Upper lobe of left lung (tissue), 6 donors: ENCODE data around the gene OSBPL7. TPM values are rescaled to one million over a fixed set of nuclear protein-coding genes. Genes with fewer than 3 reads are reported as not detected.
A peak's percentile ranks its signal among the peaks of the same experiment; 100 is the strongest.

Source experiments
- ATAC-seq, 2 donors: fragments of 200-7000 bp; cut with Tn5 transposase; one replicate each; pipeline ENCODE4 v1.9.1; 2022; ENCODE audit warnings: mild to moderate bottlenecking in 2 of 2, moderate library complexity in 2 of 2; ENCODE audit not compliant: low FRiP score in 2 of 2
- DNase-seq, 2 donors: peaks; one replicate each; pipeline ENCODE4 v3.0.0-alpha.2; 2019 to 2020
- H3K27ac ChIP-seq, 4 donors: fragments of 200-600 bp; sonication (generic); one replicate each; pipeline ENCODE4 v1.5.1; 2016 to 2019
- H3K27me3 ChIP-seq, 4 donors: fragments of 200-600 bp; sonication (generic); one replicate each; pipeline ENCODE4 v1.5.1; 2017 to 2019
- H3K36me3 ChIP-seq, 4 donors: fragments of 200-600 bp; sonication (generic); one replicate each; pipeline ENCODE4 v1.5.1; 2016 to 2019
- H3K4me1 ChIP-seq, 4 donors: fragments of 200-600 bp; sonication (generic); one replicate each; pipeline ENCODE4 v1.5.1; 2018 to 2019
- H3K4me3 ChIP-seq, 4 donors: fragments of 200-600 bp; sonication (generic); one replicate each; pipeline ENCODE4 v1.5.1; 2017 to 2019; ENCODE audit warnings: mild to moderate bottlenecking in 2 of 4, moderate library complexity in 1 of 4
- H3K9me3 ChIP-seq, 4 donors: fragments of 200-600 bp; sonication (generic); one replicate each; pipeline ENCODE4 v1.5.1; 2018 to 2019
- EP300 ChIP-seq, 4 donors: sonication (generic); formaldehyde crosslinking; IDR thresholded peaks; one replicate each; pipeline ENCODE4 v1.5.1; 2017; ENCODE audit warnings: antibody characterized with exemption in 4 of 4, control low read depth in 2 of 4
- POLR2A ChIP-seq, 4 donors: fragments of 450-650 bp; IDR thresholded peaks; one replicate each; pipeline ENCODE4 v1.5.1; 2016 to 2017; ENCODE audit warnings: antibody characterized with exemption in 4 of 4, mild to moderate bottlenecking in 2 of 4
- POLR2AphosphoS5 ChIP-seq, 2 donors: sonication (generic); formaldehyde crosslinking; IDR thresholded peaks; one replicate each; pipeline ENCODE4 v1.5.1; 2017; ENCODE audit warnings: antibody characterized with exemption in 2 of 2
- WGBS, 2 donors: methylation state at CpG; one replicate each; pipeline ENCODE4 v1.1.5; 2017 to 2018; 5-methylcytosine and 5-hydroxymethylcytosine counted together
- total RNA-seq, 6 donors: library from RNA; depleted of rRNA in 4 of 6; stranded (reverse); fragments of >200 nt in 4 of 6; gene quantifications; one replicate each; pipeline versions ENCODE4 v1.1.0 to v1.2.1, GENCODE V29; 2016 to 2021
- TF ChIP-seq, protein P1 (sequence below), 6 experiments: fragments of 450-650 bp in 4 of 6; fragments of 200-600 bp in 2 of 6; sonication (generic) in 2 of 6; IDR thresholded peaks; one replicate each; pipeline ENCODE4 v1.5.1; 2016 to 2019; ENCODE audit warnings: antibody characterized with exemption in 6 of 6
- donor health status: DM: no; HTN: no; CAD: no; lungs with moderate emphysema.
- donor health status: DM: no; HTN: yes; CAD: no; lungs with severe emphysema.

OSBPL7 gene
- total RNA-seq, 6 donors from 2014 or later, result 10.7 to 44.0 (median 19.3) TPM

DNA sequence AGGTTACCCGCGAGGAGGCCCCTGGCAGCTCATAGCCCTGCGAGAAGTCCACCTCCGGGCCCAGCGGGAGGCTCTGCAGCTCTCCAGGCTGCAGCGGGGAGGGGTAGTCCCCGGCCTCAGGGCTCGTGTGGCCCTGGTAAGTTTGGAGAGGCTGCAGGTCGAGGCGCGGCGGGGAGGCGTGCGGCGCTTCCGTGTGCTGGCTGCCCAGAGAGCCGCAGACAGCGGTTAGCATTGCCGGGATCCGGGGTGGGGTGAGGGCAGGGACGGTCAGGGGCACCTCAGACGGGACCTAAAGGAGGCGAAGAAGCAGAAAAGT is 26.6 kb upstream of the OSBPL7 start:
- H3K27ac ChIP-seq, result no peak overlapping the region
- no peaks in the 10 kb centered on the region for H3K9me3 ChIP-seq
- DNase-seq (peak in 1 of 2 donors; percentile 63), ATAC-seq (no peak)
- H3K4me1 ChIP-seq, result peaks cover 49 to 62% (median 53%) of the 10 kb centered on the region in 4 donors
- WGBS, 2 donors, result 66 to 74% methylated on average over 16 to 21 of the region's 23 CpGs
- no peak overlapping the region for H3K4me3 ChIP-seq
- TF ChIP-seq, protein P1, sequence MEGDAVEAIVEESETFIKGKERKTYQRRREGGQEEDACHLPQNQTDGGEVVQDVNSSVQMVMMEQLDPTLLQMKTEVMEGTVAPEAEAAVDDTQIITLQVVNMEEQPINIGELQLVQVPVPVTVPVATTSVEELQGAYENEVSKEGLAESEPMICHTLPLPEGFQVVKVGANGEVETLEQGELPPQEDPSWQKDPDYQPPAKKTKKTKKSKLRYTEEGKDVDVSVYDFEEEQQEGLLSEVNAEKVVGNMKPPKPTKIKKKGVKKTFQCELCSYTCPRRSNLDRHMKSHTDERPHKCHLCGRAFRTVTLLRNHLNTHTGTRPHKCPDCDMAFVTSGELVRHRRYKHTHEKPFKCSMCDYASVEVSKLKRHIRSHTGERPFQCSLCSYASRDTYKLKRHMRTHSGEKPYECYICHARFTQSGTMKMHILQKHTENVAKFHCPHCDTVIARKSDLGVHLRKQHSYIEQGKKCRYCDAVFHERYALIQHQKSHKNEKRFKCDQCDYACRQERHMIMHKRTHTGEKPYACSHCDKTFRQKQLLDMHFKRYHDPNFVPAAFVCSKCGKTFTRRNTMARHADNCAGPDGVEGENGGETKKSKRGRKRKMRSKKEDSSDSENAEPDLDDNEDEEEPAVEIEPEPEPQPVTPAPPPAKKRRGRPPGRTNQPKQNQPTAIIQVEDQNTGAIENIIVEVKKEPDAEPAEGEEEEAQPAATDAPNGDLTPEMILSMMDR (IDR thresholded peaks at IDR 0.05), result no peak
- TF ChIP-seq POLR2AphosphoS5 (IDR thresholded peaks at IDR 0.05), result no peak
- TF ChIP-seq EP300 (IDR thresholded peaks at IDR 0.05), result no peak
- no peak for TF ChIP-seq POLR2A (IDR thresholded peaks at IDR 0.05)
- peaks cover 0 to 13% (median 0%) of the 10 kb centered on the region in 4 donors for H3K36me3 ChIP-seq
- peaks cover 0 to 40% (median 8%) of the 10 kb centered on the region in 4 donors for H3K27me3 ChIP-seq

GRCh38 chr17:47847341-47848197 is 26.0 kb upstream of the OSBPL7 start:
- H3K4me3 ChIP-seq, result no peak overlapping the region
- DNase-seq (peak in 1 of 2 donors; percentile 81), ATAC-seq (no peak)
- peaks cover 0 to 34% (median 8%) of the 10 kb centered on the region in 4 donors for H3K27me3 ChIP-seq
- H3K9me3 ChIP-seq, result no peaks in the 10 kb centered on the region
- 45 to 46% methylated on average over 40 to 69 of the region's 71 CpGs for WGBS, 2 donors
- peaks cover 53 to 68% (median 54%) of the 10 kb centered on the region in 4 donors for H3K4me1 ChIP-seq
- peak overlapping the region in 1 of 4 donors; percentile 1 for H3K27ac ChIP-seq
- peaks cover 0 to 13% (median 0%) of the 10 kb centered on the region in 4 donors for H3K36me3 ChIP-seq
- TF ChIP-seq, protein P1 (IDR thresholded peaks at IDR 0.05), result peak in 2 of 6 experiments; percentile 8 to 28
- TF ChIP-seq POLR2A (IDR thresholded peaks at IDR 0.05) (no peak), POLR2AphosphoS5 (IDR thresholded peaks at IDR 0.05) (no peak), EP300 (IDR thresholded peaks at IDR 0.05) (no peak)

- Histone ChIP-seq H3K27me3 (peaks cover 0 to 26% (median 8%) of the 10 kb centered on the region in 4 donors), H3K4me3 (no peak overlapping the region), H3K36me3 (peaks cover 0 to 13% (median 0%) of the 10 kb centered on the region in 4 donors), H3K27ac (peak overlapping the region in 1 of 4 donors; percentile 1), H3K4me1 (peaks cover 47 to 67% (median 50%) of the 10 kb centered on the region in 4 donors), H3K9me3 (no peaks in the 10 kb centered on the region)
- TF ChIP-seq POLR2A (IDR thresholded peaks at IDR 0.05) (no peak), EP300 (IDR thresholded peaks at IDR 0.05) (no peak), POLR2AphosphoS5 (IDR thresholded peaks at IDR 0.05) (no peak)
- TF ChIP-seq, protein P1 (IDR thresholded peaks at IDR 0.05), result no peak
- peak in 1 of 2 donors; percentile 84 for DNase-seq
- WGBS, 2 donors, result 35 to 47% methylated on average over 16 to 18 of the region's 31 CpGs
- ATAC-seq, result no peak
Observed at GRCh38 chr17:47846716-47847340, 25.2 kb upstream of the OSBPL7 start.

GRCh38 chr17:47845716-47846075 is 24.1 kb upstream of the OSBPL7 start:
- 61 to 77% methylated on average over 3 of the region's 3 CpGs for WGBS, 2 donors
- ATAC-seq, result no peak
- Histone ChIP-seq H3K4me1 (peaks cover 40 to 63% (median 42%) of the 10 kb centered on the region in 4 donors), H3K27me3 (peaks cover 0 to 20% (median 6%) of the 10 kb centered on the region in 4 donors), H3K36me3 (peaks cover 0 to 13% (median 0%) of the 10 kb centered on the region in 4 donors), H3K9me3 (no peaks in the 10 kb centered on the region), H3K27ac (peak overlapping the region in 1 of 4 donors; percentile 67), H3K4me3 (no peak overlapping the region)
- TF ChIP-seq POLR2AphosphoS5 (IDR thresholded peaks at IDR 0.05) (no peak), POLR2A (IDR thresholded peaks at IDR 0.05) (no peak), EP300 (IDR thresholded peaks at IDR 0.05) (no peak)
- TF ChIP-seq, protein P1 (IDR thresholded peaks at IDR 0.05), result no peak
- DNase-seq, result no peak
